Astrocyte of the spinal cord (primary cell): Measurements from ENCODE around the gene CNTN5.

Experiments used
- DNase-seq: peaks from one replicate; pipeline ENCODE4 v3.0.0; 2011; ENCODE audit warnings: low read depth, low spot score
- H3K4me3 ChIP-seq: 2 replicates; pipeline ENCODE4 v1.5.1; 2011; ENCODE audit warnings: low read depth, mild to moderate bottlenecking, low read length, moderate library complexity
- in situ Hi-C: cut with HindIII; loops from 2 replicates; pipeline ENCODE4 v1.10.0; 2017; ENCODE audit warnings: low sequenced_read_pairs
- TF ChIP-seq, protein P1 (sequence below): IDR thresholded peaks from 2 replicates; pipeline ENCODE4 v1.5.1; 2012; ENCODE audit warnings: low read depth, mild to moderate bottlenecking, low read length, inconsistent platforms

CNTN5 gene

GRCh38 chr11:100185588-100185987 is 1164.8 kb downstream of the CNTN5 start:
- in situ Hi-C loops, result no loop called here
- TF ChIP-seq, protein P1, sequence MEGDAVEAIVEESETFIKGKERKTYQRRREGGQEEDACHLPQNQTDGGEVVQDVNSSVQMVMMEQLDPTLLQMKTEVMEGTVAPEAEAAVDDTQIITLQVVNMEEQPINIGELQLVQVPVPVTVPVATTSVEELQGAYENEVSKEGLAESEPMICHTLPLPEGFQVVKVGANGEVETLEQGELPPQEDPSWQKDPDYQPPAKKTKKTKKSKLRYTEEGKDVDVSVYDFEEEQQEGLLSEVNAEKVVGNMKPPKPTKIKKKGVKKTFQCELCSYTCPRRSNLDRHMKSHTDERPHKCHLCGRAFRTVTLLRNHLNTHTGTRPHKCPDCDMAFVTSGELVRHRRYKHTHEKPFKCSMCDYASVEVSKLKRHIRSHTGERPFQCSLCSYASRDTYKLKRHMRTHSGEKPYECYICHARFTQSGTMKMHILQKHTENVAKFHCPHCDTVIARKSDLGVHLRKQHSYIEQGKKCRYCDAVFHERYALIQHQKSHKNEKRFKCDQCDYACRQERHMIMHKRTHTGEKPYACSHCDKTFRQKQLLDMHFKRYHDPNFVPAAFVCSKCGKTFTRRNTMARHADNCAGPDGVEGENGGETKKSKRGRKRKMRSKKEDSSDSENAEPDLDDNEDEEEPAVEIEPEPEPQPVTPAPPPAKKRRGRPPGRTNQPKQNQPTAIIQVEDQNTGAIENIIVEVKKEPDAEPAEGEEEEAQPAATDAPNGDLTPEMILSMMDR, result no peak
- DNase-seq, result no peak
- H3K4me3 ChIP-seq, result no peak overlapping the region

- in situ Hi-C loops, result no loop called here
- no peak for DNase-seq
- TF ChIP-seq, protein P1, result no peak
- no peak overlapping the region for H3K4me3 ChIP-seq
Observed at GRCh38 chr11:100188137-100188783, 1167.5 kb downstream of the CNTN5 start.

DNA sequence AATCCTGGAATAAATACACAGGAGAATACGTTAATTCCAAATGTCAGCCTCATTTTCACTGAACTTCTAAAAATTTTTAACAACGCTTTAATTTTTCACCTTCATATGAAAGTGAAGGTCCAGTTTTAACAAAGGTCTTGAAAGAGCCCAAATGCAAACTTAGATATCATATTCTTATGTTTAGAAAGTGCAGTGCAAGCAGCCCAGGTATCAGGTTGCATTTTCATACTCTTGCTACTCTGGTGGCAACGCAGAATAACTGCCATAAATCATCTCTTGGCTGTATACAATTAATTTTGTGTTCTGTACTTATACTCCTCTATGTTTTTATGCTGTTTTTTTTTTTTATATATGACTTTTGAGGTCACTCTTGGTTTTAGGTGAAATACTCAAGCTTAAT is 1169.6 kb downstream of the CNTN5 start:
- no peak overlapping the region for H3K4me3 ChIP-seq
- in situ Hi-C loops, result no loop called here
- TF ChIP-seq, protein P1, result no peak
- DNase-seq, result no peak

DNA sequence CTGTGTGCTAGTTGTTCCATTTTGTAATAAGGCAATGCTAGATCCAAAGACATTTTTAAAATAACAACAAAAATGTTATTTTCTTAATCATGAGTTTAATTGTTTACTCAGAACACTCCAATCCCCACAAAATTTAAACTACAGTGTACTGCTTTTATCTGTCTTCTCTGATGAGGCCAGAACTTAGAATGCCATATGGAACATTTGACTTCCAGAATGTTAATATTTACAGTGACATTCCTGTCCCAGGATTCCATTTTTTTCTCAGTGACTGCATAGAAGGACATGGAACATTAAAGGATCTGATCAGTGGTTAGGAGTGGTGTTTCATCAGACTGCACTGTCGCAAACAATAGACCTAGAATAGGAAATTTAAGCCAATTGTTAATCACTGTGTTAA is 1171.4 kb downstream of the CNTN5 start:
- no peak overlapping the region for H3K4me3 ChIP-seq
- no peak for DNase-seq
- in situ Hi-C loops, result no loop called here
- TF ChIP-seq, protein P1, result no peak

GRCh38 chr11:100203789-100204188 is 1183.0 kb downstream of the CNTN5 start:
- in situ Hi-C loops, result no loop called here
- DNase-seq, result no peak
- TF ChIP-seq, protein P1, result no peak
- no peak overlapping the region for H3K4me3 ChIP-seq

DNA sequence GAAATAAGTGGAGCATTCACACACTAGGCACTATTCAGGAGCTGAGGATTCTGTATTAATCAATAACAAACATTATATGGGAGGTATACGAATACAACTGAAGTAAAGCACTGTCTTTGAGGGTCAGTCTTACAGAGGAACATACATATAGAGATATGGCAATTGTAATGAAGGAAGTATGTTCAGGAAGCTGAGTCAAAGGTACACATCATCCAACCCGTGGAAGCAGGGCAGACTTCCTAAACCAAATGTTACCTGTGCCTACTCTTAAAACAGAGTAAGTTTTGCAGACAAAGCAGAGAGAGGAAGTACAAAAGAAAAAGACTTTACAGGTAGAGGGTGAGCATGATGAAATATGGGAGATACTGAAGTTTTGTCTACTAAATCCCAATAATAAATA is 1185.2 kb downstream of the CNTN5 start:
- TF ChIP-seq, protein P1, result no peak

More for the DNA sequence above, 1185.2 kb downstream of the CNTN5 start:
- H3K4me3 ChIP-seq, result no peak overlapping the region
- DNase-seq, result no peak
- in situ Hi-C loops, result no loop called here
